Endothelial cell of umbilical vein (primary cell): ENCODE results near the gene KLRG1. TPM values are rescaled to one million over a fixed set of nuclear protein-coding genes. Genes with fewer than 3 reads are reported as not detected.

Source experiments
- BruUV-seq: library from RNA; stranded (reverse); fragments of 400-500 nt; replicated peaks from 2 replicates; lab custom pipeline; 2021; lab: Mats Ljungman, UMichigan
- CTCF ChIA-PET: fragments of 300-600, 350-600 bp; sonication (Branson Sonifier 250); formaldehyde crosslinking; loops from one replicate; lab custom pipeline; 2021; ENCODE audit warnings: antibody characterized with exemption, inconsistent platforms; lab: Charles Lee
- POLR2A ChIA-PET: fragments of 300-600, 350-600 bp; sonication (Branson Sonifier 250); formaldehyde crosslinking; loops from one replicate; lab custom pipeline; 2021; ENCODE audit warnings: antibody characterized with exemption, inconsistent platforms; lab: Charles Lee
- DNase-seq: peaks from one replicate; pipeline ENCODE4 v3.0.0-alpha.2; 2011; ENCODE audit warnings: low read depth, low spot score
- FAIRE-seq: peaks from 2 replicates; lab custom pipeline; 2011; peaks lifted over from hg19 to GRCh38; lab: Jason Lieb, UNC
- H2AFZ ChIP-seq: 2 replicates; pipeline ENCODE4 v1.6.0; 2012; ENCODE audit warnings: low read depth, low read length, control low read depth, inconsistent platforms
- H3K27ac ChIP-seq: 2 replicates; pipeline ENCODE4 v1.5.1; 2011; ENCODE audit warnings: low read depth, mild to moderate bottlenecking, control low read depth, low read length, moderate library complexity; ENCODE audit not compliant: insufficient read depth
- H3K27me3 ChIP-seq, 2 experiments: 2 replicates each; pipeline versions ENCODE4 v1.6.0 to v1.6.1; 2011; ENCODE audit warnings: low read length in 2 of 2, mixed read lengths in 1 of 2; ENCODE audit not compliant: control insufficient read depth in 2 of 2, insufficient read depth in 2 of 2
- H3K36me3 ChIP-seq, 2 experiments: 2 replicates in 1 of 2; 3 replicates in 1 of 2; pipeline ENCODE4 v1.5.1; 2011; ENCODE audit warnings: low read length in 2 of 2, mild to moderate bottlenecking in 1 of 2, moderate library complexity in 1 of 2; ENCODE audit not compliant: control insufficient read depth in 2 of 2, insufficient read depth in 2 of 2; ENCODE audit errors: extremely low read depth in 1 of 2
- H3K4me1 ChIP-seq: 3 replicates; pipeline ENCODE4 v1.5.1; 2011; ENCODE audit warnings: mild to moderate bottlenecking, low read length; ENCODE audit not compliant: control insufficient read depth, insufficient read depth; ENCODE audit errors: extremely low read depth
- H3K4me2 ChIP-seq: 2 replicates; pipeline ENCODE4 v1.6.1; 2011; ENCODE audit warnings: low read length, control low read depth, mixed read lengths; ENCODE audit not compliant: insufficient read depth
- H3K4me3 ChIP-seq, 3 experiments: fragments of 200-600 bp in 1 of 3; sonication (generic), shearing (Covaris generic) in 1 of 3; replicated peaks in 1 of 3; 2 replicates each; pipeline ENCODE4 v1.5.1; 2011 to 2016; ENCODE audit warnings: control low read depth in 3 of 3, low read length in 3 of 3, mild to moderate bottlenecking in 2 of 3, inconsistent platforms in 1 of 3, low read depth in 1 of 3, moderate library complexity in 1 of 3; ENCODE audit not compliant: insufficient read depth in 1 of 3
- H3K79me2 ChIP-seq: 2 replicates; pipeline ENCODE4 v1.6.0; 2012; ENCODE audit warnings: low read length, inconsistent platforms; ENCODE audit not compliant: control insufficient read depth, insufficient read depth
- H3K9ac ChIP-seq: replicated peaks from 2 replicates; pipeline ENCODE3; 2011; ENCODE audit warnings: low read length, control low read depth; ENCODE audit not compliant: insufficient read depth; ENCODE audit errors: extremely low read depth
- H3K9me1 ChIP-seq: replicated peaks from 3 replicates; pipeline ENCODE4 v1.6.0; 2011; ENCODE audit warnings: mild to moderate bottlenecking, low read length; ENCODE audit not compliant: control insufficient read depth, insufficient read depth; ENCODE audit errors: extremely low read depth
- H3K9me3 ChIP-seq: replicated peaks from 2 replicates; pipeline ENCODE4 v1.5.1; 2012; ENCODE audit warnings: low read length, inconsistent platforms; ENCODE audit not compliant: control insufficient read depth, insufficient read depth
- H4K20me1 ChIP-seq: replicated peaks from 2 replicates; pipeline ENCODE3; 2011; ENCODE audit warnings: mild to moderate bottlenecking, low read length; ENCODE audit not compliant: control insufficient read depth, insufficient read depth; ENCODE audit errors: extremely low read depth
- CTCF ChIP-seq, 2 donors: IDR thresholded peaks; 1 replicate in 1 of 2; 2 replicates in 1 of 2; pipeline ENCODE4 v1.5.1; 2011; ENCODE audit warnings: low read length in 2 of 2, mild to moderate bottlenecking in 2 of 2, moderate library complexity in 2 of 2, control low read depth in 1 of 2, inconsistent platforms in 1 of 2, low read depth in 1 of 2; ENCODE audit not compliant: insufficient read depth in 1 of 2; ENCODE audit errors: extremely low read depth in 1 of 2
- EZH2 ChIP-seq: IDR thresholded peaks from 2 replicates; pipeline ENCODE4 v1.6.1; 2012; ENCODE audit warnings: borderline replicate concordance, low read depth, mild to moderate bottlenecking, moderate library complexity, low read length, inconsistent platforms; ENCODE audit not compliant: severe bottlenecking
- FOS ChIP-seq: IDR thresholded peaks from 2 replicates; pipeline ENCODE4 v1.6.1; 2011; ENCODE audit warnings: mild to moderate bottlenecking, low read length, moderate library complexity, borderline replicate concordance; ENCODE audit not compliant: insufficient read depth
- GATA2 ChIP-seq: IDR thresholded peaks from 2 replicates; pipeline ENCODE4 v1.7.0; 2011; ENCODE audit warnings: low read depth, mild to moderate bottlenecking, moderate library complexity, mixed read lengths, low read length; ENCODE audit not compliant: insufficient read length, insufficient read depth
- JUN ChIP-seq: IDR thresholded peaks from 2 replicates; pipeline ENCODE4 v1.6.1; 2011; ENCODE audit warnings: borderline replicate concordance, low read depth; ENCODE audit not compliant: insufficient read length, insufficient read depth
- MYC ChIP-seq: IDR thresholded peaks from one replicate; pipeline ENCODE4 v1.6.1; 2011; ENCODE audit warnings: mild to moderate bottlenecking, low read depth, low read length
- POLR2A ChIP-seq: IDR thresholded peaks from 2 replicates; pipeline ENCODE4 v1.6.1; 2012; ENCODE audit warnings: low read depth, mild to moderate bottlenecking, control low read depth, low read length
- POLR2AphosphoS5 ChIP-seq: IDR thresholded peaks from 2 replicates; pipeline ENCODE4 v1.6.1; 2012; ENCODE audit warnings: low read depth, mild to moderate bottlenecking, control low read depth, low read length, moderate library complexity; ENCODE audit not compliant: insufficient read depth
- dilution Hi-C: fragments of 300-500 bp; cut with MboI; formaldehyde crosslinking; loops from one replicate; pipeline ENCODE4 v1.15.0; 2019; ENCODE audit warnings: low sequenced_read_pairs; ENCODE audit not compliant: extremely low pct_ligation_motif_present
- intact Hi-C: fragments of 100-400 bp; cut with micrococcal nuclease; formaldehyde crosslinking; loops from one replicate; pipeline ENCODE4 v1.10.0; 2022
- polyA plus RNA-seq, 4 experiments: library from polyadenylated mRNA; depleted of rRNA in 3 of 4; stranded (reverse) in 3 of 4; unstranded in 1 of 4; fragments of >200 nt; gene quantifications; 2 replicates each; pipeline versions ENCODE4 v1.2.1 to v1.2.3, GENCODE V29; 2011 to 2012; ENCODE audit warnings: missing spikeins in 1 of 4
- total RNA-seq: library from RNA; stranded (reverse); gene quantifications from 2 replicates; pipeline ENCODE4 v1.2.3, GENCODE V29; 2021
- TF ChIP-seq, protein P1 (sequence below): IDR thresholded peaks from 2 replicates; pipeline ENCODE4 v1.6.1; 2011; ENCODE audit not compliant: insufficient read depth, insufficient read length

Gene KLRG1
- total and polyA plus RNA-seq, 2 donors (not counting 3 experiments of a cell fraction or from before 2014, with no cell fraction given) = 4.4 to 15.9 TPM

- dilution Hi-C loops (no loop called here), intact Hi-C loops (no loop called here)
- ChIA-PET POLR2A (no interaction called here), CTCF (interaction anchor here (1.2 to 6.7 kb wide), 5 partner anchors 14 to 503 kb away, joined by 4 to 155 read pairs (median 4); no protein-coding TSS in a partner anchor)
- Histone ChIP-seq H3K79me2 (no peaks in the 10 kb centered on the region), H3K27ac (no peak overlapping the region), H3K9me3 (no peaks in the 10 kb centered on the region), H3K9me1 (no peaks in the 10 kb centered on the region), H2AFZ (no peak overlapping the region), H3K36me3 (no peaks in the 10 kb centered on the region), H3K4me2 (no peak overlapping the region), H3K4me1 (no peaks in the 10 kb centered on the region), H3K27me3 (peaks cover 0 to 6% of the 10 kb centered on the region in 2 experiments), H3K9ac (no peak overlapping the region), H3K4me3 (no peak overlapping the region), H4K20me1 (no peaks in the 10 kb centered on the region)
- TF ChIP-seq EZH2 (no peak), JUN (no peak), POLR2AphosphoS5 (no peak), CTCF (IDR thresholded peaks at IDR 0.05; ENCODE audit: extremely low read depth in 1 of 2, insufficient read depth in 1 of 2, low read depth in 1 of 2, low read length in 2 of 2) (no peak), GATA2 (no peak), MYC (no peak), FOS (no peak), POLR2A (no peak)
- TF ChIP-seq, protein P1, sequence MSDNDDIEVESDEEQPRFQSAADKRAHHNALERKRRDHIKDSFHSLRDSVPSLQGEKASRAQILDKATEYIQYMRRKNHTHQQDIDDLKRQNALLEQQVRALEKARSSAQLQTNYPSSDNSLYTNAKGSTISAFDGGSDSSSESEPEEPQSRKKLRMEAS = no peak
- DNase-seq (no peak), FAIRE-seq (no peak)
- no TSS peak for BruUV-seq
These were observed 57.8 kb downstream of the KLRG1 start for GRCh38 chr12:9047105-9047504.
